ENCODE results near the gene EEF1AKMT4.

Gene EEF1AKMT4

DNA sequence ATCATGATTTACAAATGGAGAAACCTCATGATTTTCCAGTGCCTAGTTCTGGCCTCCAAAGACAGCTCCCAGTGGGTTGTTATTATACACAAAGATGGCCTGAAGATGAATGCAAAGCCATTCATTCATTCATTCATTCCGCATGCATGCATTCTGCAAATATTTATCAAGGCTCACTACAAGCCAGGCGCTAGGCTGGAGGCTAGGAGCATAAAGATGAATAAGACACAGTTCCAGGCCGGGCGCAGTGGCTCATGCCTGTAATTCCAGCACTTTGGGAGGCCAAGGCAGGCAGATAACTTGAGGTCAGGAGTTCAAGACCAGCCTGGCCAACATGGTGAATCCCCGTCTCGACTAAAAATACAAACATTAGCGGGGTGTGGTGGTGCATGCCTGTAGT, 47.1 kb downstream of the EEF1AKMT4 start:
- no peak for DNase-seq

DNA sequence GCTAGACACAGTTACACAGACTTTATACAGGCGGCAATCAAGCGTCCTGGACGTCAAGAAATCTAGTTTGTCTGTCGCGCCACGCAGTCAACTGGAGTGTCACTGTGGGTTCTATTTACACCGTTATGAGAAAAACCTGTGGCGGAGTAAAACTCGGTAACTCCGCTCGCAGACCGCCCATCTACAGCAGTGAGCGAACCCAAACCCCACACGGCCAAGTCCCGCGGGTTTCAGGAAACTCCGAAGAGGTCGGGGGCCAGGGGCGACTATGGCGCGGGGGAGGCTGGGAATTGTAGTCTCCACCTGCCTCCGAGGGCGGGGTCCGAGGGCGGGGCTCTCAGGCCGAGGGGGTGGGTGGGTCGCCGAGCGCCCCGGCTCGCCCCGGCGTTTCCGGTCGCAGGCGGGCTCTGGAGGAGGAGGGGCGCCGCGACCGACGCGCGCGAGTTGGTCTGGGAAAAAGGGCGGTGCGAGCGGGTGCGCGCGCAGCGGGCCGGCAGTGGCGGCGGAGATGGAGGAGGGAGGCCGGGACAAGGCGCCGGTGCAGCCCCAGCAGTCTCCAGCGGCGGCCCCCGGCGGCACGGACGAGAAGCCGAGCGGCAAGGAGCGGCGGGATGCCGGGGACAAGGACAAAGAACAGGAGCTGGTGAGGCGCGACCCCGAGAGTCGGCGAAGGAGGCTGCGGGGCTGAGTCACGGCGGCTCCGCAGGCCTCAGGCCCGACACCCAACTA, 49.5 kb downstream of the EEF1AKMT4 start, which contains the start of gene PSMD2:
Gene PSMD2, plus strand, starts transcription at position 483 of the 729 bp plus-strand sequence. Its CDS starts 26 bp downstream, at position 509.
- DNase-seq = peak; percentile 73 to 99 (median 96)

DNA sequence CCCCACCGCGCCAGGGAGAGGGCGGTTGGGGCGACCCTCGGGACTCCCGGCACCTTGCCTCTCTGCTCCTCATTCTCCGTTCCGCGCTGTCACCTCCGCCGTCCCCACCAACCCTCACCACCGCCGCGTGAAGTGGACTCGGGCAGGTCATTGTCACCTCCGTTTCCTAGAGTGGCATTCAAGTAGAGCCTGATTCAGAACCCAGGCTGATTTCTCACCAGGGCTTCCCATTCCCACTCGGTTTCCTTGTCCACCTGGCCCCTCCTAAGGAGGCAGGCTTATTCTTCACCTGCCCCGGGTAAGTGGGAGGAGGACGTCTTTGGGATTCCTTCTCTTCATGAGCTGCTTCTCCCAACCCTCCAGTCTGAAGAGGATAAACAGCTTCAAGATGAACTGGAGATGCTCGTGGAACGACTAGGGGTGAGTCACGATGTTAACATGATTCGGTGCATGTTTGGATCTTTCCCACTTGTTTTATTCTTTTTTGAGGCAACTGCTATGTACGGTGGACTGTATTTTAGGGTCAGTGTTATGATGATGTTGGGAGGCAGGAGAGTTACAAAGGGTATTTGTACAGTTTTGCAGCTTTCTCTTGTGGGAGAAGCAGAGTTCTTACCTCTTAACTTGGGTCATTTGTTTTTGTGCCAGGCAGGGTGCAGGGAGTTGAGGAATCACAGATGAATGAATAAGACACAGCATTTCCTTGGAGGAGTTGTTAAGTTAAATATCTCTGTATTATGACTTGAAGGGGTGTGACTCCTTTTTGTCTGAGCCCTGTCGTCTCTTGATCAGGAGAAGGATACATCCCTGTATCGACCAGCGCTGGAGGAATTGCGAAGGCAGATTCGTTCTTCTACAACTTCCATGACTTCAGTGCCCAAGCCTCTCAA, 50.3 kb downstream of the EEF1AKMT4 start:
- peak in 1 of 58 donors; percentile 53 for DNase-seq

DNA sequence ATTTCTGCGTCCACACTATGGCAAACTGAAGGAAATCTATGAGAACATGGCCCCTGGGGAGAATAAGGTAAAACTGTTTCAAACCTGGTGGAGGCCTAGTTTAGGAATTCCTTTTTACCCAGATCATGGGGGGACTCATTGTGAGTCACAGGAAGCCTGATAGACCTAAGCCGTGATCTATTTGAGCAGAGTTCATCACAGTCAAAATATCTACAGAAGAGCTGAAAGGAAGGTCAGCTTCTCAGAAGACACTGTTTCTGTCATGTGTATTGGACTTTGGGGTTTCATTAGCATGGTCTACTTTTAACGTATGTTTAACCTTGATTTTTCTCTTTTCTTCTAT, 50.9 kb downstream of the EEF1AKMT4 start:
- DNase-seq = no peak

DNA sequence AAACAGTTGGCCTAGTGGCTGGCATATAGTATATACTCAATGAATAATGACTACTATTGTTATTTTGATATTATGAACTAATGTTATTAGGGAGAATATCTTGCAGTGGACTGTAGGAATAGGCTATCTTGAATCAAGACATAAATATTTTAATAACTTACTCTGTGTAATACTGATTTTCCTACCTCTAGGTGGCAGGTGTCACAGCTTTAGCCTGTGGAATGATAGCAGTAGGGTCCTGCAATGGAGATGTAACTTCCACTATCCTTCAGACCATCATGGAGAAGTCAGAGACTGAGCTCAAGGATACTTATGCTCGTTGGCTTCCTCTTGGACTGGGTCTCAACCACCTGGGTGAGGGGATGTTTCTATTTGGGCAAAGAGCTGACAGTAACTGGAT, 56.1 kb downstream of the EEF1AKMT4 start:
- DNase-seq = no peak

DNA sequence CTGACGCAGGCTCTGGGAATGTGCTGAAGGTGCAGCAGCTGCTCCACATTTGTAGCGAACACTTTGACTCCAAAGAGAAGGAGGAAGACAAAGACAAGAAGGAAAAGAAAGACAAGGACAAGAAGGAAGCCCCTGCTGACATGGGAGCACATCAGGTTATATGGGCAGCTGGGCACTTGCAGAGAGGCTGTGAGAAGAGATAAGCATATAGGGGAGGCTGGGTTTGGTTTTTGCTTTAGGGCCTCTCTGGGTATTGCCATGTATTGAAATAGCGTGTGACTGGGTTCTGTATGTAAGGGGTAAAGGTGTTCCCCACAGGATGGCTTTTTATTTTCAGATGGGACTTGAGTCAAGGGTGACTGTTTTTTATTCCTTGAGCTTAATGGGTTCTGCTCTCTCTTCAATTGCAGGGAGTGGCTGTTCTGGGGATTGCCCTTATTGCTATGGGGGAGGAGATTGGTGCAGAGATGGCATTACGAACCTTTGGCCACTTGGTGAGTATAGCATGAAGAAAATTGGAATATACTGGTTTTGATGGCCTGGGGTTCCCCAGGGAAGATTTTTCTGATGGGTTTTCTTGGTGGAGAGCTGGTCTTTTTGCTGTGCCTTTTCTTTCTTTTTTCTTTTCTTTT, 57.0 kb downstream of the EEF1AKMT4 start:
- DNase-seq = no peak

DNA sequence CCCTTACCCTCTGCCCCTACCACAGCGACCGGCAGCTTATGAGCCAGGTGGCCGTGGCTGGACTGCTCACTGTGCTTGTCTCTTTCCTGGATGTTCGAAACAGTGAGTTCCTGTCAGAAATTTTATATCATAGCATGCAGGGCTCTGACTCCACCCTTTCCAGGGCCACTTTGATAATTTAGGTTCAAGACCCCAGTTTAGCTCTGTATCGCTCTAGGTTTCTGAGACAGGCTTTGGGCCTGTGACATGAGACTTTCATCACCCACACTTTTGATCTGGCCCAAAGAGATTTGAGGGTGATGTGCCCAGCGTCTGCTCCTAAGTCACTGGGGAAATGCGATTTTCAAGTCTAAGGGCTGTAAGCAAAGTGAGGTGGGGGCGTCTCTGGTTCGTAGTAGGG, 58.4 kb downstream of the EEF1AKMT4 start:
- DNase-seq = no peak

Measured in anterior cingulate cortex (tissue), 58 donors.